GM12872 (cell line): ENCODE data around the gene VARS2.
A peak's percentile ranks its signal among the peaks of the same experiment; 100 is the strongest.

Experiments
- TF ChIP-seq, protein P1 (sequence below): IDR thresholded peaks from 3 replicates; pipeline ENCODE4 v1.5.1; 2011; ENCODE audit warnings: low read depth, mild to moderate bottlenecking, low read length, moderate library complexity; ENCODE audit not compliant: insufficient read depth

The VARS2 gene

DNA sequence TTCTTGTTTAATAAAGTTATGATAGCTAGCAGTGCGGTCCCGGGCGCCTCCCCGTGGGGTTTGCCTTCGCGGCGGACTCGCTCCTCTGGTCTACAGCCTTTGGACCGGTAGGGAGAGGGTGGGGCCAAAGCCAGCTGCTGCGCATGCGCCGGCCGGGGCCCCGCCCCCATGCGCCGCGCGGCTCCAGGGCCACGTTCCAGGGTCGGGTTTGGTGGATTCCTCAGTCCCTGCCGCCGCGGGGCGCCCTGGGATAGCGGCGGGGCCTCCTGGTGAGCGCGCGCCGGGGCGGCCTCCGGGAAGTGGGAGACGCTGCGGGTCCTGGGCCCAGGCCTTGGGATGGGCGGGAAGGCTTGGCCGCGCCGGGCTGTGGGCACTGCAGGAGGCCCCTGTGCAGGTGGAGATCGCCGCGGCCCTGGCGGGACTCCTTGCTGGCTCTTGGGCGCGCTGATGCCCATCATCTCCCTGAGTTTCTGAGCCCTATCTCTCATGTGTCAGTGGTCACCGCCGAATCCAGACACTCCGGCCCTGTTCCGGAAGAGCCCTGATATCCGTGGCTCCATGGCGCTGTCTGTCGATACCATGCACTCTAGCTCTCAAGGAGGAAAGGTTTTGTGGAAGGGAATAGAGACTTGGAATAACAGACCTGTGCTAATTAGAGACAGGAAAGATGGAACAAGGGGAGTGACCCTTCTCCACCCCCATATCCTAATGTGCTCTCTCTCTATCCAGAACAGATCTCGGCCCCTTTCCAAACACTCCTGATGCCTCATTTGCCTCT lies at the start of gene VARS2:
Gene VARS2 (plus strand): TSS at position 163 of the 778 bp plus-strand sequence. CDS start 599 bp downstream, at position 762.
- TF ChIP-seq, protein P1, sequence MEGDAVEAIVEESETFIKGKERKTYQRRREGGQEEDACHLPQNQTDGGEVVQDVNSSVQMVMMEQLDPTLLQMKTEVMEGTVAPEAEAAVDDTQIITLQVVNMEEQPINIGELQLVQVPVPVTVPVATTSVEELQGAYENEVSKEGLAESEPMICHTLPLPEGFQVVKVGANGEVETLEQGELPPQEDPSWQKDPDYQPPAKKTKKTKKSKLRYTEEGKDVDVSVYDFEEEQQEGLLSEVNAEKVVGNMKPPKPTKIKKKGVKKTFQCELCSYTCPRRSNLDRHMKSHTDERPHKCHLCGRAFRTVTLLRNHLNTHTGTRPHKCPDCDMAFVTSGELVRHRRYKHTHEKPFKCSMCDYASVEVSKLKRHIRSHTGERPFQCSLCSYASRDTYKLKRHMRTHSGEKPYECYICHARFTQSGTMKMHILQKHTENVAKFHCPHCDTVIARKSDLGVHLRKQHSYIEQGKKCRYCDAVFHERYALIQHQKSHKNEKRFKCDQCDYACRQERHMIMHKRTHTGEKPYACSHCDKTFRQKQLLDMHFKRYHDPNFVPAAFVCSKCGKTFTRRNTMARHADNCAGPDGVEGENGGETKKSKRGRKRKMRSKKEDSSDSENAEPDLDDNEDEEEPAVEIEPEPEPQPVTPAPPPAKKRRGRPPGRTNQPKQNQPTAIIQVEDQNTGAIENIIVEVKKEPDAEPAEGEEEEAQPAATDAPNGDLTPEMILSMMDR, result peak; percentile 21; the same call in 1 of the 3 replicates

DNA sequence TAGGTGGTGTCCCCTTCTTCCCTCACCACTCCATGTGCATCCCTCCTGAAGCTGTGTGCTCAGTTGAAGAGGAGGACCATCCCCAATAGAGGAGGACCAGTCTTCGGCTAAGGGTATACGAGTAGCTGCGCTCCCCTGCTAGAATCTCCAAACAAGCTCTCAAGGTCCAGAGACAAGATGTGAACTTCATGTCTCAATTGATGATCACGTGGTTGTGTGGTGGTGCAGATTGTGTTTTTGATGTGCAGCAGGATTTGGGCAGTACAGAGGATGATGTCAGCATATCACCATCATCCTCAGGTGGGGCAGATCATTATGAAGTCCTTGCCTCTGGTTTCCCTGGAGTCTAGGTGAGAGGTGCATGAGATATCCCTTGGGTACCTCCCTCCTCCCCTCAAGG lies 49.7 kb upstream of the VARS2 start:
- TF ChIP-seq, protein P1, result no peak

GRCh38 chr6:30870546-30870945 lies 43.5 kb upstream of the VARS2 start:
- TF ChIP-seq, protein P1, result no peak

GRCh38 chr6:30871592-30872183 lies 42.4 kb upstream of the VARS2 start:
- TF ChIP-seq, protein P1, result no peak

DNA sequence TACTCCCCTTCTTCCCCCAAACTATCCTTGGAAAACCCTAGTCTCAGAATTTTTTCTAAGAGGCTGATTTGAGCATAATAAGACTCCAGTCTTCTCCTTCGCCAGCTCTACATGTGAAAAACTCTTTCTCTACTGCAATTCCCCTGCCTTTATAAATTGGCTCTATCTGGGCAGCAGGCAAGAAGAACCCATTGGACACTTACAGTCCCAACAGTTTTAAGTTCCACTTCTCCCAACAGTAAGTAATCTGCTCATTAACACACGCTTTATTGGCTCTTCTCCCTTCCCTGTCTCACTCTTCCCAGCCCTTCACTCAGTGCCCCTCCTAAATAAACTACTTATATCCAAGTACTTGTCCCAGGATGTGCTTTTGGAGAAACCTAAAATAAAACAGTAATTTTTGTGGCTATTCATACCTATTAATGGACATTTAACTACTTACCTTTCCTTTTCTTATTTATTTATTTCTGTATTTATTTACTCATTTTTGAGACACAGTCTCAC lies 40.8 kb upstream of the VARS2 start:
- TF ChIP-seq, protein P1, result no peak

DNA sequence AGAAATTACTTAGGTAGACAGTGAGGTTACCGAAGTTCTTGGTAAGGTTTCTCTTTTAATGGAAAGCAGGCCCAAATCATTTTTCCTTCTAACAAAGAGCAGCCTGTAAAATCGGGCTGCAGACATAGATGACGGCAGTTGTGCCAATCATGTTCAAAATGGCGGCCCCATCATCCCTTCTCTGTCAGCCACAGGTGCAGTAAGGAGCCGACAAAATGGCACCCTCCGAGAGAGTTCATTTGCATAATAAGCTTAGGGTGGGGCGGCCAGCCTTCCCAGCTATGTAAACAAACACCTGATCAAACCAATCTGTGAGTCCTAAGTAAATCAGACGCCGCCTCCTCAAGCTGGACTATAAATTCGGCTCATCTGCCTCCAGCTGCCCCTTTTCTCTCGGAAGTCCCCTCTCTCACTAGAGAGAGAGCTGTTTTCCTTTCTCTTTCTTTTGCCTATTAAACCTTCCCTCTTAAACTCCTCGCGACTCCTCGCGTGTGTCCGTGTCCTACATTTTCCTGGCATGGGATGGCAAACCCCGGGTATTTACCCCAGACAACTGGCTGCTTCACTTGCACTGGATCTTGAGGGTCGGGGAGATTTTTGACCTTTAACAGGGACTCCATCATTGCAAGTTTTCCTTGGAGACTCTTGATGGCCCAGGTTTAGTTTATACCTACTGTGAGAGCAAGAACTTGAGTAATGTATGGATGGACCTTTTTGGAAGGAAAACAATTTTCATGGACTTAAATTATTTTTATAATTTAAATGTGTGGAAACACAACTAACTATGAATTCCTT lies 38.6 kb upstream of the VARS2 start:
- TF ChIP-seq, protein P1, result no peak
